ENCODE data around the gene CYB5R3.

Gene CYB5R3

GRCh38 chr22:42649246-42650099, at the start of gene CYB5R3:
TSS of gene CYB5R3 (minus strand) at chr22:42649392. CDS start at chr22:42649315, 77 bp downstream.
- DNase-seq = peak; percentile 92

GRCh38 chr22:42697542-42698013, 48.4 kb upstream of the CYB5R3 start:
- no peak for DNase-seq

- no peak for DNase-seq
These were observed 47.3 kb upstream of the CYB5R3 start for GRCh38 chr22:42696331-42696967.

- DNase-seq = no peak
These were observed 46.1 kb upstream of the CYB5R3 start for GRCh38 chr22:42695294-42695693.

DNA sequence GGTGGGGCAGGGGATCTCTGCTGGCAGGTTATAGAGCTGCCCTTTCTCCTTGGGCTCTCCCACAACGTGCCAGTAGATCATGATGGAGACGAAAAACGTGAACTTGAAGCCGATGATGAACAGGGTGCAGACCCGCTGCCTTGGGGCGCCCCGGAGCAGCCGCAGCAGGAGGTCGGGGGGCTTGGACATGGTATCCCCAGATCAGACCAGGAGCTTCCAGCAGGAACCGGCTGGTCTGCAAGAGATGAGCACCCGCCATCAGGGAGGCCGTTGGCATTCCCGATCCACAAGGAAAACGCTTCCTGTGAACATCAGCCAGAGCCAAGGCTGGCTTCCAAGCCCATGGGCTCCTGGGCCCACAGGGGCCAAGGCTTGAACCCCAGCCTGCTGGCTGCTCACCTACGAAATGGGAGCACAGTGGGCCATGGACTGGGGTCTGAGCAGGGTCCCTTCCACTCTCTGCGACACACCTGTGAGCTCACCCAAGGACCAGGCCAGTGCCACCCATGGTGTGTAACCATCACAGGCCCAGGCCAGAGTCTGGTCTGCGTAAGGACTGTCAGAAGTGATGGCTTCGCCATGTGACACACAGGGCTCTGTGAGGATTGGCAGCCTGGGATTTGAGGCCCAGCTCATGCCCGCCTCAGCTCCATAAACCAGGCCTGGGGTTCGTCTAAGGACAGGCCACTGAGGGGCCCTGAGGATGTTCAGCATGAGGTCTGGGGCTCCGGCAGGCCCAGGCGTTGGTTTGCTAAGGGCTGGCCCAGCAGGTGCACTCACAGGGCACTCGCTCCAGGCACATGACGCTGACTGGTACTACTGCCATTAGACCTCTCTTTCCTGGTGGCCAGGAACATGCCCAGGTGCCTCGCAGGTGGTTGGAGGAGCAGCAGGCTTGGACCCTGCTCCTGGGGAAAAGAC, 44.8 kb upstream of the CYB5R3 start:
- DNase-seq = no peak

DNA sequence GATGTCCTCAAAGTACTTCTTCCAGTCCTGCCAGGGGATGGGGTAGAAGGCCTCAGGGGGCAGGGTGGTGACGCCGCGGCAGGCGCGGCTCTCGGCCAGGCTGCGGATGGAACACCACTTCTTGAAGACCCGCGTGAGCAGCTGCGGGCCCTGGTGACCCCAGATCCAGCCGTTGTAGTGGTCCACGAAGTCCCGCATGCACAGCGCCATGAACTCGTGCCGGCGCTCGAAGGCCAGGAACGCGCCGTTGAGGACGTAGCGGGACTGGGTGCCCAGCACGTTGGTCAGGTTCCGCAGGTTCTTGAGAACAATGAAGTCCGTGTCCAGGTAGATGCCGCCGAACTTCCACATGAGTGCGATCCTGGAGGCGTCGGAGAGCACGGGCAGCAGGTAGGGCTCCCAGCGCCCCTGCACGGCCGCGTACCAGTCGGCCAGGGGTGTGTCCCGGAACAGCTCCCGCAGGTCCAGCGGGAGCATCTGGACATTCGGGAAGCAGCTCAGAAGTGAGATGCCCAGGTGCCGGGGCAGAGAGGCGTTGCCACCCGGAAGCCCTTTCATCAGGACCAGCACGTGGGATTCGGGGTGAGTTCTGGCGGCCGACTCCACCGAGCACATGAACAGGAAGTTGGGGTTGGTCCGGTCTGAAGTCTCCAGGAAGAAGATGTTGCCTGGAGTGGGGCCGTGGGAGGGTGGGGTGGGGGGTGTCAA, 44.0 kb upstream of the CYB5R3 start:
- DNase-seq = no peak

DNA sequence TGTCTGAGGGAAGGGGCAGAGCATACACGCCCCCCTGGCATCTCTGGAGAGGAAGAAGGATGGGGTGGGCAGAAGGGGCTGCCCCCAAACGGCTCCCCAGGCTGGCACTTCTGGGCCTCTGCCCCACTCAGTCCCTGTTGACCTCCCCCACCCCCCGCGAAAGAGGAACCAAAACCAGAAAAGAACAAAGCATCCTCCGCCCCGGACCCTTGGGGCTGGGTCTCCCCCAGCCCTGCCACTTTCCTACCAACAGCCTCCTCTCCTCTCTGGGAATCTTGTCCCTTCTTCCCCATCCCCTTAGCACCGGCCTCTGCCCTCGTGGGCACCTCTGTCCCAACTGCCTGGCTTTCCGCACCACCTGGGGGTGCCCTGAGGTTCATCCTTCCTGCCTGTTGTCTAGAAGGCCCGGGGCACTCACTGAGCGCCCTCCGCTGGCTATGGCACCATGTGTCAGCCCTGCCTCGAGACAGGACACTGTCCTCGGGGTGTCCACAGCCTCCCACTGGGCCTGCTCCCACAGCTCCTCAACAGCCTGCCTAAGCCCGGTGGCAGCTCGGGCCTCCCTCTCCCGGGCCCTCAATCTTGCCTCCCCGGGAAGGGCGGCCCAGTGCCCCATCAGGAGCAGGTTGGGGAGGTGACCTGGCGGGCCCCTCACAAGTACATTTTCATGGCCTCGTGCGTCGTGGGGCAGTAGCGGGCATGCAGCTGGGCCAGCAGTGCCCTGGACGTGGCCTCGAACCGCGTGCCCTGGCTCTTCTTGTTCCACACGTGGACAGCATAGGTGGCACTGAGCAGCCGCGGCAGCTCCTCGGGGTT, 43.3 kb upstream of the CYB5R3 start:
- DNase-seq = no peak

- no peak for DNase-seq
These were observed 42.2 kb upstream of the CYB5R3 start for GRCh38 chr22:42691440-42691839.

DNA sequence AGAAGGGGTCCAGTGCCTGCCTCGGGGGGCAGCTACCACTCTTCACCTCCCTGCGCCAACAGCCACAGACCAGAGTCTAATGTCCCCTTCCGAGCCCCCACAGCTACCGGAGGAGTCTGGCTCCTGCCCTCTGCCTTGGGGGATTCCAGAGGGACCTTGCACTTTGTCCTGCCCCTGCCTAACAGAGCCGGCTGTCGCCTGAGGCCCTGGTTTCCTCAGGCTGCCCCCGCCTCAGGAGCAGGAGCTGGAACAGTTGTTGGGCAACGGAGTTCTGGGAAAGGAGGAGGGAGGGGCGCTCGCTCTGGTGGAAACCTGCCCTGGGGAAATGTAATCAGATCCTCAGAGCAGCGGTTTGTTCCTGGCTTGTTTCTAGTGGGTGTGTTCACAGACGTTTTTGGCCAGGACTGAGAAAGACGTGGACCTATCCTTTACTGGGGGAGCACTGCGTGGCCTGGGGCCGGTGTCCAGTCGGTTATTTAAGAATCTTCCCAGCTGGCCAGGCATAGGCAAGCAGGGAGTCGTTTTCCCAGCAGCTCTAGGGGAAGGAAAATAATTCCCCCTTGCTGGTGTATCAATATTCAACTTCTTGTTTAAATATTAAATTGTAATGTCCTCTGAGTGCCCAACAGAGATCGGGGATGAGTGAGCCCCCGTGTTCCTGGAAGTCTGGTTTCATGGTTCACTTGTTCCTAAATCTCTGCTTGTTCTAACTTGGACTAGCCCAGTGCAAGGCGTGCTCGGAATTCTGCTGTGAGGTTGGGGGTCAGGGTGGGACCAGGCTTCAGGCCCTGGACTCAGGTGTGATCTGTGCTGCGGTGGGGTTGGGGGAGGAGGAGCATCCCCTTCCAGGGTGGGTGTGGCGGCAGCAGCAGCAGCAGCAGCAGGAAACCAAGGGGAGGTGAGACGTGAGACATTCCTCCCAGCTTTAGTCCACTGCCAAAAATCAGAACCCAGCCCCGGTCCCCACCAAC, 39.3 kb upstream of the CYB5R3 start:
- no peak for DNase-seq

DNA sequence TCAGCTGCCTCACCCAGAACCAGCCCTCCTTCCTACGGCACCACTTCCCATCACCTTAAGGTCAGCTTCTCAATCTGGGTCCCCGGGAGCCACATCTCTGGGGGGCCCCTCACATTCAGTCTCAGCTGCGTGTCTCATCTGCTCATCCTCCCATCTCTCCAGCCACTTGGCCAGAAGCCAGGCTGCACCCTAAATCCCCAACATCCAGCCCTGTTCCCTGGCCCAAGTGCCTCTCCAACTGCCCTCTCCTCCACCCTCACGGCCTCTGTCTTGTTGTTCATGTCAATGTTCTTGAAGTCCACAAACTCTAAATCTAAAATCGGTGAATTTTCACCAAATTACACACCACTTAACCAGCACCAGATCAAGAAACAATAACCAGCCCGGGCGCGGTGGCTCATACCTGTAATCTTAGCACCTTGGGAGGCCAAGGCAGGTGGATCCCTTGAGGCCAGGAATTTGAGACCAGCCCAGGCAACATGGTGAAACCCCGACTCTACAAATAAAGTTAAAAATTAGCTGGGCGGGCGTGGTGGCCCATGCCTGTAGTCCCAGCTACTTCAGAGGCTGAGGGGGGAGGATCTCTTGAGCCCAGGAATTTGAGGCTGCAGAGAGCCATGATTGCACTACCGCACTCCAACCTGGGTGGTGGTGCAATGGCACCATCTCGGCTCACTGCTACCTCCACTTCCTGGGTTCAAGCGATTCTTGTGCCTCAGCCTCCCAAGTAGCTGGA, 37.7 kb upstream of the CYB5R3 start:
- no peak for DNase-seq

- DNase-seq = no peak
These were observed 36.9 kb upstream of the CYB5R3 start for GRCh38 chr22:42685941-42686653.

- no peak for DNase-seq
These were observed 35.4 kb upstream of the CYB5R3 start for GRCh38 chr22:42684462-42685195.

- no peak for DNase-seq
These were observed 34.5 kb upstream of the CYB5R3 start for GRCh38 chr22:42683578-42684283.

- no peak for DNase-seq
These were observed 33.1 kb upstream of the CYB5R3 start for GRCh38 chr22:42682113-42682851.

DNA sequence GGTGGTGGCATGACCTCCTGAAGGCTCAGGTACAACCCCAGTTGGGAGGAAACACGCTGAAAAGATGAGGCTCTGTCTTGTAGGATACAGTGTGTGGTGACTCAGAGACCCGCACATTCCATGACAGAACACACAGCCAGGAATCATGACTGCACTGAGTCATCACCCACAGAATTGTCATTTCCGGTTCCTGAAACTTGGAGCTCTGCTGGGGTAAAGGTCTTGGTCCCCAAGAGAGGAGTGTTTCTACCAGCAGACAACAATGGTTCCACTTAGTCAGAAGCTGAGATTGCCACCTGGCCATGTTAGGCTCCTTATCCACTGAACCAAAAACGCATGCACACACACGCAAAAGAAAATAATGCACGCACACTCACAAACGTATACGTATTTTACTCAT, 31.5 kb upstream of the CYB5R3 start:
- no peak for DNase-seq

- DNase-seq = no peak
These were observed 30.5 kb upstream of the CYB5R3 start for GRCh38 chr22:42679691-42680090.

GRCh38 chr22:42678894-42679293, 29.7 kb upstream of the CYB5R3 start:
- no peak for DNase-seq
